Activated CD4-positive, alpha-beta T cell treated with anti-CD3 and anti-CD28 coated beads for 24 hours (primary cell): Measurements from ENCODE around the gene CHERP.
"Not testable (repeated sequence)": the region's sequence is repeated elsewhere in the genome, so short reads cannot be mapped to it uniquely, and the experiment has no call there.

Experiments
- DNase-seq, 2 donors: peaks; one replicate each; pipeline ENCODE4 v3.0.0-alpha.2; 2020; ENCODE audit warnings: low read depth in 2 of 2

Gene CHERP

DNA sequence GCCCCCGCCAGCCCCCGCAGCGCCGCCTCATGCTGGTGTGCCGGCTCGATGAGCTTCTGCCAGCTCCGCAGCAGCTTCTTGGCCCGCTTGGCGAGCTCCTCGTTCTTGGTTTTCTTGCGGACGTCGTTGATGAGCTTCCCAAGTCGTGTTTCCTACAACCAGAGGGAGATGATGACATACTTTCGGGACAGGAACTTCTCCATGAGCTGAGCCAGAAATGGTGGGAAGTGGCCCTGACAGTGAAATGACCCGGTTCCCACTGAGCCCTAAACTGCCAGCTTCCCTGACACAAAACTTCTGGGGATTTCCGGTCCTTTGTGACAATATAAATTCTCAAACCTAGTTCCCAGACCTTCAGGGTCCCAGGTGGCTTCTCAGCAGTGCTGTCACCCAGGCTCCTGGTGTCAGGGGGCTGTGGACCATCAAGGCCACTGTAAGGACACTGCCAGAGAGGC lies 35.3 kb upstream of the CHERP start:
- DNase-seq: no peak

DNA sequence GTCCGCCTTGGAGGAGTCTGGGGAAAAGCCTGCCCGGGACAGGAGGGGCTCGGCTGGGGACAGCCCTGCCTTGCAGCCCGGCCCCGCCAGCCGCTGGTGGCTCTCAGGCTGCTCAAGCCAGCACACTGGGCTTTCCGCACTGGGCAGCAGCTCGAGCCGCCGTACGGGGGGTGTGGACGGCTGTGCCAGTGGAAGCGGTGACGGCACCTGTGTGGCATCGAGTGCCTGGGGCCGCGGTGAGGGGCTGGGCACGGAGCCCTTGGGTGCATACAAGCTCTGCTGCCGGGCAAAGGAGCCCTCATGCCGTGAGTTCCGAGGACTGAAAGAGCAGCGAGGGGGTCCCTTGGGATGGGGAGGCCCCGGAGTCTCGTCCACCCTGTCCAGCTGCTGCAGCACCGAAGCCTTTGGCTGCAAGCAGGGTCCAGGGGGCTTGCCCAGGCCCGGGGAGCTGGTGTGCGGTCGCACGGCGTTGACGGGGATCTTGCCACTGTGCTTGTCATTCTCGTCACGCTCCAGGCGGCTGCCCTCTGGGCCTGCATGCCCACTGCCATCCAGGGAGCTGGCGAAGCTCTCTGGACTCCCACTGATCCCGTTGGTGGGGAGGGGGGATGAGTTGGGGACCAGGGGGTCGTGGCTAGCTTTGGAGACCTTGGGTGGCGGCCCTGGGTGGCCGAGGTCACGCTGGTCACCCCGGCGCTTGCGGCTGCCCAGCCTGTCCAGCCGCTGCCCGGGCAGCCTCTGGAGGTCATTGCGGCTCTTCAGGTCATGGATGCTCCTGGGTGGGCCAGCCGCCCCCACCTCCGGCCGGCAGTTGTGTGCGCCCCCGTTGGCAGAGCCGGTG lies 34.7 kb upstream of the CHERP start:
- DNase-seq: no peak

DNA sequence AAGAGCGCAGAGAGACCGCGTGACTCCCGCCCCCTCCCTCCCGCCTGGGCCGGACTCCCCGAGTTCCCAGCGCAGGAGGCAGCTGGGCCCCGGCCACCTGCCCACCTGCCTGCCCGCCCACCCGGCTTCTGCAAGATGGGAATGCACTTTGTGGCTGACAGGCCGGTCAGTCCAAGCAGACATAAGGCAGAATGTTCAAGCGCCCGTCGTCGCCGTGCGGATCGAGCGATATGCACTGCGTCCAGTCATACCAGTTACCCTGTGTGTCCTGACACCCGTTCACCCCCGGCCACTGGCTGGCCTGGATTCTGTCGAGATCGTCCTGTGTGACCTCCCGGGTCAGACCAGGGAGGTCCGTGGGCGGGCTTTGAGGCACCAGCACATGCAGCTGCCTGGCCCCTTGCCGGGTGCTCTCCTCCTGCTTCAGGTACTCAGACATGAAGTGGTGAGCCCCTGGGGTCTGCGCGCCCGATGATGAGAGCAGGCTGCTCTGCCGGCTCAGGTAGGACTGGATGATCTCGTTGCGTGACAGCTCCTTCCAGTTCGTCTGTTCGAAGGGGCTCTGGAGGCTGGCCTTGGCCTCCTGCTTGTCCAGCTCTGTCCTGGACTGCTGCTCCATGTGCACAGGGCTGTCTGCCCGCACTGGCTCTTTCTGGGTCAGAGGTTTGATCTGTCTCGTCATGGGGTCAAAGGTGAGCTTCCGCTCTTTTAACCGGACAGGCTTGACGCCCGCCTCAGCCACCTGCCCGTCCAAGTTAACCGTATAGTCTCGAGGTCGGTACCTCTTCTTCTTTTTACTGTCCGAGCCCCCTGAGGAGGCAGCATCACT lies 33.8 kb upstream of the CHERP start:
- DNase-seq: no peak

DNA sequence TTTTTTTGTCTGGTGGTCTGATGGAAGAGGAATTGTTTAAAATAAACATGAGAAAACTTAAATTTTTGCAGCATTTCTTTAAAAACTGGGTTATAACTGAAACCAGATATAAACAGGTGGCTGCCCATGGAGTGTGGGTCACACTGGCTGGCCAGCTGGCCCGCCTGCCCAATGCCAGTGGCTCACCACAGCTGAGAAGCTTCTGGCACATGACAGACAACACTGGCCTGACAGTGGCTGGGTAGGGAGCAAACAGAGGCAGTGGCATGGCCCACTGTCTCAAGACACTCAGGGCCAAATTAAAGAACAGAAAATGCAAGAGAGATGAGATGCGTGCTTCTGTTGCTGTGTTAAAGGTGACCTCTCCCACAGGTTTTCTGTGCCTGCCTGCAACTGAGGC lies 33.0 kb upstream of the CHERP start:
- DNase-seq: no peak

DNA sequence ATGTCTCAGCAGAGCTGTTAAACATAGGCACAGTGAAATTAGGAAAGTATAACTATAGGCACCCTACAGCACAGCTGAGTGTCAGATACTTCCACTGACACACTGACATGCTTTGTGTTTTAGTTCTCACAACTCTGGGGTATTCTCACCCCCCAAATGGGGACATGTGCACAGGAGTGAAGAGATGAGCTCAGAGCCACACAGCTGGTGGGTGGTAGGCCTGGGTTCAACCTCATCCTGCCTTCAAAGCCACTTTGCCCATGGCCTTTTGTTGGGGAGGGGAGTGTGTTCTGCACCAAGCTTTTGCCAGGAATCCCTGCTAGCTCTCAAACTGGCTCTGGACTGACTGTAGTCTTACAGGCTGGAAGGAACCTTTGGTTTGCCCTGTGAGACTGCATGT lies 31.7 kb upstream of the CHERP start:
- no peak for DNase-seq

DNA sequence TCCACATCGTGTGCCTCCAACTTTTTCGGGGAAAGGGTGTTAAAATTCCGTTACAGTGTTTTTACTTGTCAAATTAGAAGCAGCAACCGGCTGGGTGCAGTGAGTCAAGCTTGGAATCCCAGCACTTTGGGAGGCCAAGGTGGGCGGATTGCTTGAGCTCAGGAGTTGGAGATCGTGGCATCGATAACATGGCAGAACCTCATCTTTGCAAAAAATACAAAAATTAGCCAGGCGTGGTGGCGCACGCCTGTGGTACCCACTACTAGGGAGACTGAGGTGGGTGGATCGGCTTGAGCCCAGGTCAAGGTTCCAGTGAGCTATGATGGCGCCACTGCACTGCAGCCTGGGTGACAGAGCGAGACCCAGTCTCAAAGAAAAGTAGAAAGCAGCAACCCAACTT lies 31.1 kb upstream of the CHERP start:
- DNase-seq: no peak

DNA sequence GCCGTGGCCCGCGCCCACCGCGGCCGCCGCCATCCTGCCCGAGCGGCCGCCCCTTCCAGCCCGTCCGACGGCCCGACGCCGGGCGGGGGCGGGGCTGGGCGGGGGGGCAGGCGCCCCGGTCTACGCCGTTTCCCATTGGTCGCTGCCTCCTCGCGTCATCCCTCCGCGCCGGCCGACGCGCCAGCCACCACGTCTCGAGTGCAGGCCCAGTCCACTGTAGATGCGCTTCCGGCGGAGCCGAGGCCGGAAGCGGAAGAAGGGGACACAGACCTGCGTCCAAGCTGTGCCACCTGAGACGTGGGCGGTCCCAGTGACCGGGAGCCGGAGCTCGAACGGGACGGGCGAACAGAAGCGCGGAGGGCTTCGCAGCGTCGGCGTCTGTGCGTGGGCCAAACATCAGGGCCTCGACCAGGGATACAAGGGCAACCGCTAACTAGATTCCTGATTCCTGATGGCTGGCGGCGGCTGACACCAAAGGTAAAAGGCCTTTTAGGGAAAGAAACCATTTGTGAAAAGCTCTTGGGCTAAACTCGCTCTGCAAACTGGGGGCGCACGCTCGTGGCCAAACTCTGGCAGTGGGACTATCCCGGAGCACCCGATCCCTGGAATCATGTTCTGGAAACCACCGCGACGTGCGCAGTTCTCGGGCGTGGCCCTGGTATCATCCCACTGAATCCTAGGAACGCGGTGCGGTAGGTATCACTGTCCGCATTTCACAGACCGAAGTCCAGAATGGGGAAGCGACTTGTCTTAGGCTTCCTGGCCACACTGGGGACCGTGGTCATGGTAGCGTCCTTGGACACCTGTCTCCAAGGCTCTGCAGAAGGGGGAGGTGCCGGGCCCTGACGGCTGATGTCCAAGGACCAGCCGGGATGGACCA lies 30.3 kb upstream of the CHERP start, which contains the start of gene SLC35E1:
SLC35E1 (minus strand) TSS at position 84 of the 880 bp plus-strand sequence; CDS start at position 33, 51 bp downstream.
- DNase-seq: peak; percentile 79 to 85

DNA sequence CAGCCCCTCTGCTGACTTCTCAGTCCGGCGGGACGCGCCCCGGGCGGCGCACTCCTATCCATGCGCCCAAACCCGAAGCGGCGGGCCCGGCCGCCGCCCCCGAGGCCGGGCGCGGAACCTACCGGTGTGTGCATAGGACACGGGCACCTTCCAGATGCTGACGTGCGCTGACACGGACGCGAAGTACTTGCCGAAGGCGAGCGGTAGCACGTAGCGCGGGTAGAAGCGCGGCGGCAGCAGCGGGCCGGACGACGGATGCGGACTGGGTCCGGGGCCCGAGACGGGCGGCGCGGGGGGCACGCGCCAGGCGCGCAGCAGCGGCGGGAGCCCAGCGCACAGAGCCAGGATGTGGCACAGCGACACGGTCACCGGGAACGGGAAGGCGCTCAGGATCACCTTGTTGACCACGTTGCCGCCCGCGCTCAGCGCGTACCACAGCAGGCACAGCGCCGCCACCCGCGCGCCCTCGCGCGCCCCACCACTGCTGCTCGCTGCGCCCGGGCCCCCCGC lies 29.6 kb upstream of the CHERP start:
- DNase-seq: no peak

DNA sequence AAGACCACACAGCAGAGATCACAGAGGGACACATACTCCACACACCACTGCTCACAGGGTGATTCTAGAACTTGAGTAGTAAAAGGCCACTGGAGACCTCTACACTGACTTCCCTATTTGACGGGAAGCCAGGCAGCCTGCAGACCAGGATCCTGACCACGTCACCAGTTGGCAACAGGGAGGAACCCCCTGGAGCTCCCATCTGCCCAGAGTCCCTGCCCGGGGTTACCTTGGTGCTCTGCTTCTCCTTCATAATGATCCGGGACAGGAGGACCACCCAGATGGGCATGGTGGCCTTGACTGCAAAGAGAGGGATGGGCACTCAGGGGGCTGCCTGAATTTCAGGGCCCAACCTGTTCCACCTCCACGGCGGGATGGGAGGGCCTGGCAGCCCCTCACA lies 29.0 kb upstream of the CHERP start:
- no peak for DNase-seq

DNA sequence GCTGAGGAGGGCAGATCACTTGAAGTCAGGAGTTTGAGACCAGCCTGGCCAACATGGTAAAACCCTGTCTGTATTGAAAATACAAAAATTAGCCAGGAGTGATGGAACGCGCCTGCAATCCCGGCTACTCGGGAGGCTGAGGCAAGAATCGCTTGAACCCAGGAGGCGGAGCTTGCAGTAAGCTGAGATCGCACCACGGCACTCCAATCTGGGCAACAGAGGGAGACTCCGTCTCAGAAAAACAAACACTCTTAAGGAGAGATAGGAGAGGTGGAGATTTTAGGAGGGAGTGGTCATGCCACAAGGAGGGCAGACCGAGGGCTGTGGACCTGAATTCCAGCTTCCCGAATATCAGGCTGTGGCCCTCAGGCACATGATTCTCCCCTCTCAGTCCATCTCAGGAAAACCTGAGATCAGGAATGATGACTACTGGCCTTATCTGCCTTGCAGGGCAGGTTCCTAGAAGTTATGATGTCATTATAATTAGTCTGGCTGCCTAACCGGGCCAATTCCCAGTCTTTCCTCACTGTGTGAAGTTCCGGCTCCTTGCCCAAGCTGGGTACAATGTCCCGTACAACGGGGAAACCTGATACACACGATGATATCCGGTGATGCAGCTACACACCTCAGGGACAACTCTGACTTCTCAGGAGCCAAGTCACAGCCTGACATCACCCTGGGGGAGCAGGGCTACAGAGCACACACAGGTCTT lies 27.5 kb upstream of the CHERP start:
- no peak for DNase-seq

DNA sequence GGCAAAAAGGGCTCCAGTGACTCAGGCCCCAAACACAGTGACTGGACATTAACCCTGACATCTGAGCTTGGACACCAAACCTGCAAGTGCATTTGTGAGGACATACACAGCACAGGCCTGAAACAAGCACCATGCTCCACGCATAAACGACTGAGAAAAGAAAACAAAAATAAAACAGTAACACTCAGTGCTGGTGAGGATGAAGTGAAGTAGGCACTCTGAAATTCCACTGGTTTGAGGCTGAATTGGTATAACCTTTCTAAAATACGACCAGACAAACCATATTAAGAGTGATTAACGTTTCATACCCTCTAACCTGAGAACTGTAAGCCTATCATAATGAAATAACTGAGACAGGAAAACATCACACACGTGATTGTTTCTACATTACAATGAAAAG lies 24.5 kb upstream of the CHERP start:
- DNase-seq: no peak

DNA sequence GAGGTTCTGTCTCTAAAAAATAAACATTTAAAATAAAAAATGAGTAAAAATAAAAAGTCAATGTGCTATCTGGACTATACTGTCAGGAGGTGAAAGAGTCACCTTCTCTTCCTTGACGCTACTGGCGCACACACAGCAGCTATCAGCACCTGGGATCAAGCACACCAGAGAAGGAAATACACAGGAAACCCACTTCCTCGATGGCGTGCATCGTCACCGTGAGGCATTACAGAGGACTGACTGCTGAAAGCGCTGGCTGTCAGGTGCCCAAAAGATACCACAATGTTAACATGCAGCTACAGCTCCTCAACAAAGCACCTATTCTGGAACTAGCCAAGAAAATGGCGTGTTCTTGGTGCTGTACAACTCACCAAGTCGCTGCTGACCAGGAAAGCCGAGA lies 23.9 kb upstream of the CHERP start:
- DNase-seq: peak in 1 of 2 donors; percentile 24

DNA sequence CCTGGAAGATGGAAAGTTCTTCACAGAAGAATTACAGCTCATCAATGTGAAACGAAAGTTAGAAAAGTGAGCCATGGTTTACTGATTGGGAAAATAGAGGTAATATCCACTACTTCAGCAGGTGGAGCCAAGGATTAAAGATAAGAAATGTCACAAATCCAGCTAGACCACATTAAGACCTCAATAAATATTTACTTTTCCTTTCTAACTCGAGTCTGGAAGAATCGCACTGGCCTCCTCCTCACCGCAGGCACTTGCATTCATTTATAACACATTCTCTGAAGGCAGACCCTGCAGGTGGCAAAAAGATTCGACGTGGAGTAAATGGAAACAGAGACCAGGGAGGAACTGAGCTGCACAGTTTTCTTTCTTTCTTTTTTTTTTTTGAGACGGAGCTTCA lies 22.6 kb upstream of the CHERP start:
- no peak for DNase-seq

DNA sequence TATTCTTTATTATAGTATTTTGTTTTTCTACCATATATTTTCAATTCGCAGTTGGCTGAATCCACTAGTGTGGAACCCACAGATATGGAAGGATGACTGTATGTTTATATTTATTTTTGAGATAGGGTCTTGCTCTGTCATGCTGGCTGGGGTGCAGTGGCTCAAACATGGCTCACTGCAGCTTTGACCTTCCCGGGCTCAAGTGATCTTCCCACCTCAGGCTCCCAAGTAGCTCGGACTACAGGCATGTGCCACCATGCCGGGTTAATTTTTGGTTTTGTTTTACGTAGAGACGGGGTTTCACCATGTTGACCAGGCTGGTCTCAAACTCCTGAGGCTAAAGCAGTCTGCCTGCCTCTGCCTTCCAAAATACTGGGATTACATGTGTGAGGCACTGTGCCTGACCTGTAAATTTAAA lies 20.4 kb upstream of the CHERP start:
- no peak for DNase-seq

DNA sequence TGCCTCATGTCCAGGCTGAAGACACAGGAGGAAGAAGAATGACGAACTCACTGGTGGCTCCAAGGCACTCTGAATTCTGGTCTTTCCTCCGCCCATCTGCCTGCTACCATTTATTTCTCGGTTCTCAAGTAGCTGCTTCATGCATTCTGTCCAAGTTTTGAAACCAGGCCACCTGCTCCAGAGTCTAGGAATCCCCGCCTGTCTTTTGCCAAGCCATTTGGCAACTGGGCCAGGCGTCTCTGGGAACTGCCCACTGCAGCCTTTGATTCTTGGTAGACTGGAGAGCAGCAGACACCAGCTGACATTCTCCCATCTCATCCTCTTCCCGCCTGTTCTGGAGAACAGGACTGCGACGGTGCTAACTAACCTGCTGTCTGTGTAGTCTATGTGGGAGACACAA lies 19.1 kb upstream of the CHERP start:
- no peak for DNase-seq

DNA sequence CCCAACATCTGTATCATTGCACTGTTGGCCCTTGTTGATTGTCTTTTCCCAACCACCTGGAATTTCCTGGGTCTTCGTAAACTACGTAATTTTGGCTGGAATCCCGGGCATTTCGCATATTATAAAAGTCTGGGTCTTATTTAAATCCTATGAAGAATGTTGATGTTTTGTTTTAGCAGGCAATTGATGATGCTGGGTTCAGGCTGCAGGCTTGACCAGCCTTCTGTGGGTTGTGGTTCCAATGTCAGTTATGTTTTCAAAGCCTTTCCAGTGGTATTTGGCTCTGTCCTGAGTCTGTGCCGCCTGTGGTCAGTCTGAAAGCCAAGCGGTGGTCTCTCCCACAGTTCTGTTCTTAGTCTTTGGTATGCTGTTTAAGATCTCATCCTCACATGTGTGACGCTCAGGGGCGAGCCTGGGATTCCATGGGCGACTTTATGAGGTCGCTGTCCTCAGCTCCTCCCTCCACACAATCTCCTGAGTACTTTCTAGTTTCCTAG lies 17.6 kb upstream of the CHERP start:
- DNase-seq: no peak

DNA sequence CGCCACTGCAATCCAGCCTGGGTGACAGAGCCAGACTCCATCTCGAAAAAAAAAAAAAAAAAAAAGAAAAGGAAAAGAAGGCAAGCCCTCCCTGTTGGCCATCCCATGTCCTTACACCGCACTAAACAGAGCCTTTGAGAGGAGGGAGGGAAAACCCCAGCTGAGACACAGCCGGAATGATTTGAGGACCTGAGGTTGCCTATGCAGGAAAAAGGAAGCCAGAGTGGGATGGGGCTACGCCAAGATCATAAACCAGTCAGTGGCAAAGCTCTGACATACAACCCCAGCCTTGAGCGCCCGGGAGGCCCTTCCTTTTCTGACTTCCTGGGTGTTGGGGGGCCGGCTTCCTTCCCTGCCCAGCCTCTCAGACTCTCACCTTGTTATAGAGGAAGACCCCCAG lies 12.5 kb upstream of the CHERP start:
- DNase-seq: no peak

DNA sequence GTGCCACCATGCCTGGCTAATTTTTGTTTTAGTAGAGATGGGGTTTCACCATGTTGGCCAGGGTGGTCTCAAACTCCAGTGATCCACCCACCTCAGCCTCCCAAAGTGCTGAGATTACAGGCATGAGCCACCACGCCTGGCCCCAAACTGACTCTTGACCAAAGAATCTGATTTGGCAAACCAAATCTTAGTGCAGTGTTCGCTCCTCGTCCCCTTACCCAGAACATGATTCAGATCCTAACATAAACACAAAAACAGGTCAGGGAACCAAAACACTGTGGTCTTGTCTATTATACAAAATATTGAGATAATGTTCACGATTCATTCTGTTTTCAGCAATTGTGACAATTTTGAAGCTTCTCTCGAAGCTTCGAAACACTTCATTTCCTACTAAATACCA lies 9.7 kb upstream of the CHERP start:
- DNase-seq: not testable (repeated sequence)

DNA sequence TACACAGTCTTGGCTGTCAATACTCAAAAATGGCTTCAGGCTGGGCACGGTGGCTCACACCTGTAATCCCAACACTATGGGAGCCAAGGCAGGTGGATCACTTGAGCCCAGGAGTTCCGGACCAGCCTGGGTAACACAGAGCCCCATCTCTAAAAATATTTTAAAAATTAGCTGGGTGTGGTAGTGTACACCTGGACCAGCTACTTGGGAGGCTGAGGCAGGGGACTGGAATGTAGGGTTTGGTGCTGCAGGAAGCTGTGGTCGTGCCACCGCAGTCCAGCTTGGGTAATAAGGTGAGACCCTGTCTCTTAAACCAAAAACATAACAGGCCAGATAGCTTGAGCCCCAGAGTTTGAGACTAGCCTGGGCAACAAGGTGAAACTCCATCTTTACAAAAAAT lies 6.7 kb upstream of the CHERP start:
- no peak for DNase-seq

DNA sequence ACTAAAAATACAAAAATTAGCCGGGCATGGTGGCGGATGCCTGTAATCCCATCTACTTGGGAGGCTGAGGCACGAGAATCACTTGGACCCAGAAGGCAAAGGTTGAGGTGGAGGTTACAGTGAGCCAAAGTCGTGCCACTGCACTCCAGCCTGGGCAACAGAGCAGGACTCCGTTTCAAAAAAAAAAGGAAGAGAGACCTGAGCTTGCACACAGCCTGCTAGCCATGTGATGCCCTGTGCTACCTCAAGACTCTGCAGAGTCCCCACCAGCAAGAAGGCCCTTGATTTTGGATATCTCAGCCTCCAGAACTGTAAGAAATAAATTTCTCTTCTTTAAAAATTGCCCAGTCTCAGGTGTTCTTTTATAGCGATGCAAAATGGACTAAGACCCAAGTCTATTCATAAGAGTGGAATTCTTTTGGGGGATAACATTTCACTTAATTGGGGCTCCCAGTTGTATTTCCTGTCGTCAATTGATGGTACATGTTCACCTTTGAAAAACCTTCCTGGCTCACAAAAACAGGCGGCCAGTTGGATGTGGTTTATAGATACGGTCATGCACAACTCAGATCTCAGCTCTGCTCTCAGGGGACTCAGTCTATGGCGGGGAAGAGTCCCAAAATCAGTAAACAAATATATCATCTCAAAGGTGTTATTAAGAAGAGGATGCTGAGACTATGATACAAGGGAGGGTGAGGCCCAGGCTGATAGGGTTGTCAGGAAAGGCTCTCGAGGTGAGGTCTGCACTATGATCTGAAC lies 2.4 kb upstream of the CHERP start:
- DNase-seq: no peak
